GM06990 (cell line): ENCODE data around the gene PRKAG1.

Experiments
- DNase-seq: peaks from one replicate; pipeline ENCODE4 v3.0.0-alpha.2; 2011; ENCODE audit not compliant: insufficient read length; ENCODE audit errors: extremely low read depth
- H3K27me3 ChIP-seq: replicated peaks from 2 replicates; pipeline ENCODE4 v1.6.0; 2011; ENCODE audit warnings: low read length; ENCODE audit not compliant: control insufficient read depth, insufficient read depth
- H3K36me3 ChIP-seq: 2 replicates; pipeline ENCODE4 v1.5.1; 2011; ENCODE audit warnings: low read length; ENCODE audit not compliant: control insufficient read depth, insufficient read depth
- H3K4me3 ChIP-seq: replicated peaks from 2 replicates; pipeline ENCODE4 v1.5.1; 2011; ENCODE audit warnings: low read depth, mild to moderate bottlenecking, control low read depth, low read length
- TF ChIP-seq, protein P1 (sequence below): IDR thresholded peaks from 2 replicates; pipeline ENCODE4 v1.5.1; 2011; ENCODE audit warnings: low read length, control low read depth, mild to moderate bottlenecking, inconsistent platforms; ENCODE audit not compliant: insufficient read depth, poor library complexity, severe bottlenecking

The PRKAG1 gene

DNA sequence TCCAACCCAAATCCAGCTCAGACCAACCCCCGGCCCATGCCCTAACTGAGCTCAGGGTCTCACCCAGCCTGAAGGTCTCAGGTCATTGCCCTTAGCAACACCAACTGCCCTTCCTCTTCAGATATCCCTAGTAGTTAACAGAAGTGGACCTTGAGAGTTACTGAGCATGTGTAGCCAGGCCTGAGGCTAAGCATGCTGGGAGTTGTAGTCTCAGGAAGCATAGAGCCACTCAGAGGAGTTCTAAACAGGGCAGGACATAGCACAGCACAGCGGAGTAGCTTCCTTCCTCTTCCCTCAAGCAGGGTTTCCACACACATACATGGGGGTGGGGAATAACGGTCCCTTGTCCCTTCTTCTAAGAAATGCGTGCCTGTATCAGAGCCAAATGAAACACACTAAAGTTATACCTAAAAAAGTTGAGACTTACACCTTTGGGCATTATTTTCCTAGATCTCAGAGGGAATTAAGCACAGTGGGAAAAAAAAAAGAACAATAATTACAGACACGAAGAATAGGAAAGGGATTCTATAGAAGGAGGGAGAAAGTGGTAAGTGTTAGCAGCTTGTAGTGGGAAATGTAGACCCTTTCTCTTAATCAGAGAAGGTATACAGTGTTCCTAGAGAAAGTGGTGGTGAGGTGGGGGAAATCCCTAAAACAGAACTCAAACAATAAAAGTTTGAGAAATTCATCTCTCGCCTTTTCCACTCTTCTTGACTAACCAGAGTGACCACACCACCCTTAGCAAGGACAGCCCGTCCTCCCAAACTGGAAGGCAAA, 37.6 kb upstream of the PRKAG1 start:
- peak overlapping the region; percentile 70 for H3K4me3 ChIP-seq
- peaks cover 26% of the 10 kb centered on the region for H3K36me3 ChIP-seq
- DNase-seq = no peak
- TF ChIP-seq, protein P1, sequence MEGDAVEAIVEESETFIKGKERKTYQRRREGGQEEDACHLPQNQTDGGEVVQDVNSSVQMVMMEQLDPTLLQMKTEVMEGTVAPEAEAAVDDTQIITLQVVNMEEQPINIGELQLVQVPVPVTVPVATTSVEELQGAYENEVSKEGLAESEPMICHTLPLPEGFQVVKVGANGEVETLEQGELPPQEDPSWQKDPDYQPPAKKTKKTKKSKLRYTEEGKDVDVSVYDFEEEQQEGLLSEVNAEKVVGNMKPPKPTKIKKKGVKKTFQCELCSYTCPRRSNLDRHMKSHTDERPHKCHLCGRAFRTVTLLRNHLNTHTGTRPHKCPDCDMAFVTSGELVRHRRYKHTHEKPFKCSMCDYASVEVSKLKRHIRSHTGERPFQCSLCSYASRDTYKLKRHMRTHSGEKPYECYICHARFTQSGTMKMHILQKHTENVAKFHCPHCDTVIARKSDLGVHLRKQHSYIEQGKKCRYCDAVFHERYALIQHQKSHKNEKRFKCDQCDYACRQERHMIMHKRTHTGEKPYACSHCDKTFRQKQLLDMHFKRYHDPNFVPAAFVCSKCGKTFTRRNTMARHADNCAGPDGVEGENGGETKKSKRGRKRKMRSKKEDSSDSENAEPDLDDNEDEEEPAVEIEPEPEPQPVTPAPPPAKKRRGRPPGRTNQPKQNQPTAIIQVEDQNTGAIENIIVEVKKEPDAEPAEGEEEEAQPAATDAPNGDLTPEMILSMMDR = no peak
- no peaks in the 10 kb centered on the region for H3K27me3 ChIP-seq

GRCh38 chr12:49055092-49055491, 36.5 kb upstream of the PRKAG1 start:
- TF ChIP-seq, protein P1 = no peak

DNA sequence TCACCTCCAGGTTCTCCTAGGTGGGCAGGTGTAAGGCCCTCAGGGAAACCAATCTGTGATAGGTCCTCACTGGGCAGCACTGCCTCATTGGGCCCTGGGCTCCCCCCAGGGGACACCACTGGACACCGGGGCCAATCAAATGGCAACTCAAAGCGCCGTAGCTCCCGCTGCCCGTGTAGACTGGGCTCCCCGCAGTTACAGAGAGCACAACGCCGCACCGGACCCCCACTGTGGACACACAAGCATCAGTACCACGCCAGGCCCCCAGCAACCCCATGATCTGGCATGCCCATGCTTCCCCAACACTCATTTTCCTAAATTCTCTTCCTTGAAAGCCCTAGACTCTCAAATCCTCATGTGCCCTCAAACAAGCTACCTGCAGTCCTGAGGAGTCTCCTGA, 35.9 kb upstream of the PRKAG1 start:
- TF ChIP-seq, protein P1 = no peak
- Histone ChIP-seq H3K36me3 (peaks cover 42% of the 10 kb centered on the region), H3K27me3 (no peaks in the 10 kb centered on the region), H3K4me3 (no peak overlapping the region)
- no peak for DNase-seq

More at GRCh38 chr12:49055092-49055491, 36.5 kb upstream of the PRKAG1 start:
- Histone ChIP-seq H3K4me3 (no peak overlapping the region), H3K36me3 (peaks cover 36% of the 10 kb centered on the region), H3K27me3 (no peaks in the 10 kb centered on the region)
- no peak for DNase-seq

GRCh38 chr12:49054096-49054495, 35.5 kb upstream of the PRKAG1 start:
- Histone ChIP-seq H3K4me3 (no peak overlapping the region), H3K27me3 (no peaks in the 10 kb centered on the region), H3K36me3 (peaks cover 46% of the 10 kb centered on the region)
- DNase-seq = no peak
- TF ChIP-seq, protein P1 = no peak

DNA sequence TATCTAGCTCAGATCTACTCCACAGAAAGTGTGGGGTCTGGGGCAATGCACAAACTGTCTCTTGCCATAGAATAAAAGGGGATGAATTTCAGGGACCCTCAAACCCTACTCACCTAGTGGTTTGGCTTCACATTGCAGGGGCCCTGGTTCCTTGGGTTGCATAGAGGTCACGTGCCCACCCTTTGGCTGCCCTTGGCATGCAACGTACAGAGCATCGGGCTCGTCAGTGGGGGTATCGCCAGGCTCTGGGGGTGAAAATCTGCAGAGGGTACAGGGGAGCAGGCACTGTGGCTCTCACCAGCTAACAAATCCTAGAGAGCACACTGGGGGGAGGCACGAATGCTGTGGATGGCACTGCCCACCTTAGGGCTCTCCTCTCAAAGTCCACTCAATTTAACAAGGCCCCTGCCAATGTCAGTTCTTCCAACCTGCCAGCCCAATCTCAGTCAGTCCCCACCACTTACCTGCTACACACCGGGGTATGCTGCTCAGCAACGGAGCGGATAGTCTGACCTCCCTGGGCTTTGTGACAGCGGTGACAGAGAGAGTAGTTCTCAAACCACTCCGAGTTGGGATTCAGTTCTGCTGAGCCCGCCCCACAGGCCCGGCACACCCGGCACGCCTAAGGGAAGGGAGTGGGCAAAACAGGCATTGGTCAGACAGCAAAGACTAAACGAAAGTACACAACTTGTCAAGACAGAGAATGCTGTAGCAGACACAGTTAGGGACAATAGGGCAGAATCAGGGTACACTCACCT, 34.1 kb upstream of the PRKAG1 start:
- TF ChIP-seq, protein P1 = no peak
- H3K36me3 ChIP-seq = peaks cover 60% of the 10 kb centered on the region
- no peak for DNase-seq
- H3K27me3 ChIP-seq = no peaks in the 10 kb centered on the region
- no peak overlapping the region for H3K4me3 ChIP-seq
